Kidney (tissue), 14 donors: ENCODE results near the gene FUT9. TPM values are rescaled to one million over a fixed set of nuclear protein-coding genes. Genes with fewer than 3 reads are reported as not detected.

Experiments used
- DNase-seq, 5 donors: peaks; one replicate each; pipeline ENCODE4 v3.0.0-alpha.2; 2013 to 2020
- FAIRE-seq: peaks from 2 replicates; lab custom pipeline; 2012; peaks lifted over from hg19 to GRCh38; lab: Jason Lieb, UNC
- H3K27ac ChIP-seq, 2 donors: one replicate each; pipeline ENCODE4 v1.7.0; 2013; ENCODE audit warnings: low read depth in 2 of 2, low read length in 2 of 2, inconsistent platforms in 1 of 2
- H3K27me3 ChIP-seq: one replicate; pipeline ENCODE4 v1.7.1; 2013; ENCODE audit warnings: low read length, inconsistent platforms; ENCODE audit not compliant: control insufficient read depth, insufficient read depth
- H3K36me3 ChIP-seq, 3 donors: one replicate each; pipeline versions ENCODE4 v1.7.0 to v1.7.1; 2013; ENCODE audit warnings: low read length in 3 of 3, control low read depth in 1 of 3, inconsistent platforms in 1 of 3; ENCODE audit not compliant: insufficient read depth in 3 of 3, control insufficient read depth in 2 of 3
- H3K4me1 ChIP-seq, 3 donors: one replicate each; pipeline versions ENCODE4 v1.7.0 to v1.7.1; 2013; ENCODE audit warnings: low read length in 3 of 3, inconsistent platforms in 1 of 3, low read depth in 1 of 3; ENCODE audit not compliant: control insufficient read depth in 2 of 3, insufficient read depth in 2 of 3
- H3K4me3 ChIP-seq, 3 donors: one replicate each; pipeline versions ENCODE4 v1.7.0 to v1.8.1; 2013; ENCODE audit warnings: low read length in 3 of 3, control low read depth in 1 of 3, inconsistent platforms in 1 of 3
- H3K9ac ChIP-seq, 3 donors: one replicate each; pipeline versions ENCODE4 v1.7.0 to v1.7.1; 2013; ENCODE audit warnings: low read length in 3 of 3, control low read depth in 1 of 3, inconsistent platforms in 1 of 3
- H3K9me3 ChIP-seq, 3 donors: one replicate each; pipeline versions ENCODE4 v1.7.0 to v1.7.1; 2013; ENCODE audit warnings: low read length in 3 of 3, control low read depth in 1 of 3, inconsistent platforms in 1 of 3; ENCODE audit not compliant: control insufficient read depth in 2 of 3, insufficient read depth in 1 of 3
- intact Hi-C: fragments of 100-400 bp; cut with DNase I; formaldehyde crosslinking; loops from one replicate; pipeline ENCODE4 v1.11.1; 2022
- polyA plus RNA-seq: library from polyadenylated mRNA; stranded (reverse); fragments of 350-450 nt; fragmentation: Illumina TruSeq; extraction: RNeasy Lipid Tissue Mini Kit (QIAGEN cat#74804); gene quantifications from one replicate; pipeline ENCODE4 v1.2.3, GENCODE V29; 2014; ENCODE audit warnings: low read depth, low replicate concordance; ENCODE audit not compliant: insufficient read depth
- total RNA-seq: library from RNA; stranded (reverse); fragmentation: NEBNext Ultra II Directional; extraction: Animal tissue kit (Norgen Biotek cat#: 25700); gene quantifications from one replicate; pipeline ENCODE4 v1.2.1, GENCODE V29; 2021
- TF ChIP-seq, protein P1 (sequence below): IDR thresholded peaks from 3 replicates; pipeline ENCODE4 v1.5.1; 2012; ENCODE audit warnings: mild to moderate bottlenecking, moderate library complexity, borderline replicate concordance; ENCODE audit not compliant: insufficient read depth; ENCODE audit errors: extremely low read depth
- donor health status: control.
- donor health status: control.
- donor health status: control.
- donor health status: control.
- donor health status: control.
- donor health status: DM: yes; HTN: yes; CAD: no.
- donor health status: Normal renal cell carcinoma (clear cell type).

FUT9 gene
- total and polyA plus RNA-seq, 2 donors from 2014 or later, result 0.06 to 0.13 TPM

DNA sequence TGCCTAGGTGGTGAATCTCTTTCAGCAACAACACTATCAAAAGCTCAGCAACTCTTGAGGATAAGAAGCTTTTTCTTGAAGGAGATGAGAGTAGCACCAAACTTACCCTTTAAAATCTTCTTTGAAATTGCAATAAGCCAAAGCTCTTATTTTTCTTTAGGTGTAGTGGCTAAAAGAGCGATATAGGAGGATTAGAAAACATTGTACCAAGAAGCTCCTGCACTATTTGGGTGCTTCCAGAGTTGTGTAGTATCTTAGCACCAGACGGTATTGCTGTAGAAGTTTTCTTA is 1.2 kb downstream of the FUT9 start:
- no peak for FAIRE-seq
- peak overlapping the region in 1 of 3 donors; percentile 7 for H3K4me3 ChIP-seq
- no peak overlapping the region for H3K9ac ChIP-seq
- intact Hi-C loops, result no loop called here
- H3K4me1 ChIP-seq, result no peaks in the 10 kb centered on the region
- DNase-seq, result no peak
- H3K36me3 ChIP-seq, result no peaks in the 10 kb centered on the region
- no peak overlapping the region for H3K27ac ChIP-seq
- no peaks in the 10 kb centered on the region for H3K9me3 ChIP-seq
- TF ChIP-seq, protein P1, sequence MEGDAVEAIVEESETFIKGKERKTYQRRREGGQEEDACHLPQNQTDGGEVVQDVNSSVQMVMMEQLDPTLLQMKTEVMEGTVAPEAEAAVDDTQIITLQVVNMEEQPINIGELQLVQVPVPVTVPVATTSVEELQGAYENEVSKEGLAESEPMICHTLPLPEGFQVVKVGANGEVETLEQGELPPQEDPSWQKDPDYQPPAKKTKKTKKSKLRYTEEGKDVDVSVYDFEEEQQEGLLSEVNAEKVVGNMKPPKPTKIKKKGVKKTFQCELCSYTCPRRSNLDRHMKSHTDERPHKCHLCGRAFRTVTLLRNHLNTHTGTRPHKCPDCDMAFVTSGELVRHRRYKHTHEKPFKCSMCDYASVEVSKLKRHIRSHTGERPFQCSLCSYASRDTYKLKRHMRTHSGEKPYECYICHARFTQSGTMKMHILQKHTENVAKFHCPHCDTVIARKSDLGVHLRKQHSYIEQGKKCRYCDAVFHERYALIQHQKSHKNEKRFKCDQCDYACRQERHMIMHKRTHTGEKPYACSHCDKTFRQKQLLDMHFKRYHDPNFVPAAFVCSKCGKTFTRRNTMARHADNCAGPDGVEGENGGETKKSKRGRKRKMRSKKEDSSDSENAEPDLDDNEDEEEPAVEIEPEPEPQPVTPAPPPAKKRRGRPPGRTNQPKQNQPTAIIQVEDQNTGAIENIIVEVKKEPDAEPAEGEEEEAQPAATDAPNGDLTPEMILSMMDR, result no peak
- peaks cover 4% of the 10 kb centered on the region for H3K27me3 ChIP-seq

- no peaks in the 10 kb centered on the region for H3K4me1 ChIP-seq
- H3K27ac ChIP-seq, result no peak overlapping the region
- H3K36me3 ChIP-seq, result no peaks in the 10 kb centered on the region
- no peak overlapping the region for H3K4me3 ChIP-seq
- H3K9ac ChIP-seq, result no peak overlapping the region
- DNase-seq (no peak), FAIRE-seq (no peak)
- intact Hi-C loops, result no loop called here
- TF ChIP-seq, protein P1, result no peak
- H3K27me3 ChIP-seq, result no peaks in the 10 kb centered on the region
- no peaks in the 10 kb centered on the region for H3K9me3 ChIP-seq
Measured at GRCh38 chr6:96022225-96022624, 6.5 kb downstream of the FUT9 start.

DNA sequence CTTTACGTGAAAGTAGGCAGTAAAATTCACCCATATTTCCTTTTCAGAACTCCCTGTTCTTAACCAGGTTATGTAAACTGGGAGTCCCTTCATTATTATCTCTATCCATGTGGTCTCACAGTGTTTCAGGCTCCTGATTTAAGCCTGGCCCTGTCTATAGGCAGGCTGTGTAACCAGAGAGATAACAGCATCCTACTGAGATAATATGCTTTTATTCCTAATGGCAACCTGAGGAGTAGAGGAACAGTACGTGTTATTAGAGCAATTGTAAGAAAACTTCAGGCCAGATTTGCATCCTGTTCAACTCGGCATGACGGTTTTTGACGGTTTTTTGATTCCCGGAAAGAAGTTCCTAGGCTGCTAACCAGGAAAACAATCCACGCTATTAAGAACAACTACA is 16.9 kb downstream of the FUT9 start:
- Histone ChIP-seq H3K4me1 (no peaks in the 10 kb centered on the region), H3K36me3 (no peaks in the 10 kb centered on the region), H3K4me3 (no peak overlapping the region), H3K27ac (no peak overlapping the region), H3K27me3 (no peaks in the 10 kb centered on the region), H3K9ac (no peak overlapping the region), H3K9me3 (no peaks in the 10 kb centered on the region)
- DNase-seq (no peak), FAIRE-seq (no peak)
- TF ChIP-seq, protein P1, result no peak
- intact Hi-C loops, result no loop called here

DNA sequence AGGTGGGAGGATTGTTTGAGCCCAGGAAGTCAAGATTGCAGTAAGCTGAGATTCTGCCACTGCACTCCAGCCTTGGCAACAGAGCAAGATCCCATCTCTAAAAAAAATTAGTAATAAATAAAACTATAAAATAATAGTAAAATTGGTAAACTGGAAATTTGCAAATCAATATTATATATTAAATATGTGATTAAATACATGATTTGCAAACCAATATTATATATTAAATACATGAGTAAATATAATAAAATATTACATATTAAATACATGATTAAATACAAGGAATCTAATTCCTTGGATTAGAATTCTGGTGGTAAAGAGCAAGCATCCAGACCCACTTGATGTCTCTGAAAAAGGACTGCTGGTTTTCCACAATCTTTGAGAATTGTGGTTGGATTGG is 35.8 kb downstream of the FUT9 start:
- Histone ChIP-seq H3K4me1 (no peaks in the 10 kb centered on the region), H3K36me3 (no peaks in the 10 kb centered on the region), H3K27me3 (no peaks in the 10 kb centered on the region), H3K4me3 (no peak overlapping the region), H3K27ac (no peak overlapping the region), H3K9me3 (no peaks in the 10 kb centered on the region), H3K9ac (no peak overlapping the region)
- FAIRE-seq, result peak; percentile 27
- TF ChIP-seq, protein P1, result no peak
- DNase-seq, result no peak
- intact Hi-C loops, result no loop called here
